RWPE1 (cell line): ENCODE data around the gene FDX1.

Experiments used
- CTCF ChIA-PET: fragments of 350-600 bp; sonication (Branson Sonifier 250); formaldehyde crosslinking; extraction: SDS; loops from one replicate; lab custom pipeline; 2021; lab: Yijun Ruan, JAX
- POLR2A ChIA-PET: fragments of 400-600 bp; formaldehyde crosslinking; extraction: SDS; loops from one replicate; lab custom pipeline; 2020; ENCODE audit warnings: antibody characterized with exemption; ENCODE audit not compliant: low non-redundant PET; lab: Yijun Ruan, JAX
- DNase-seq: peaks from one replicate; pipeline ENCODE4 v3.0.0; 2012; ENCODE audit warnings: low spot score
- H3K27ac ChIP-seq: fragments of 450-650 bp; 2 replicates; pipeline ENCODE4 v1.5.1; 2017
- CTCF ChIP-seq: fragments of 450-650 bp; conservative IDR thresholded peaks from 2 replicates; pipeline ENCODE4 v1.5.1; 2017; ENCODE audit warnings: low read depth, mild to moderate bottlenecking

FDX1 gene

GRCh38 chr11:110465231-110465630 is 35.5 kb downstream of the FDX1 start:
- ChIA-PET POLR2A (no interaction called here), CTCF (interaction anchor here (1.0 to 2.2 kb wide), 2 partner anchors 11 to 765 kb away, joined by 3 to 8 read pairs; no protein-coding TSS in a partner anchor)
- no peak for DNase-seq
- no peak overlapping the region for H3K27ac ChIP-seq
- no peak for TF ChIP-seq CTCF

GRCh38 chr11:110467556-110467955 is 37.8 kb downstream of the FDX1 start:
- CTCF ChIA-PET, result interaction anchor here (0.6 to 0.7 kb wide), 2 partner anchors 9 to 140 kb away, joined by 4 to 7 read pairs; no protein-coding TSS in a partner anchor
- no peak overlapping the region for H3K27ac ChIP-seq
- POLR2A ChIA-PET, result no interaction called here
- DNase-seq, result no peak
- TF ChIP-seq CTCF, result no peak

- CTCF ChIA-PET, result interaction anchor here (0.7 kb wide), 1 partner anchor 139 kb away, joined by 4 read pairs; no protein-coding TSS in a partner anchor
- no peak overlapping the region for H3K27ac ChIP-seq
- DNase-seq, result no peak
- no peak for TF ChIP-seq CTCF
- POLR2A ChIA-PET, result no interaction called here
Observed at GRCh38 chr11:110468121-110468520, 38.4 kb downstream of the FDX1 start.

- TF ChIP-seq CTCF, result no peak
- no peak for DNase-seq
- ChIA-PET POLR2A (no interaction called here), CTCF (interaction anchor here (0.6 kb wide), 2 partner anchors 21 to 53 kb away, joined by 3 read pairs; no protein-coding TSS in a partner anchor)
- H3K27ac ChIP-seq, result no peak overlapping the region
Observed at GRCh38 chr11:110469127-110469526, 39.4 kb downstream of the FDX1 start.

GRCh38 chr11:110470716-110471115 is 41.0 kb downstream of the FDX1 start:
- ChIA-PET POLR2A (no interaction called here), CTCF (no interaction called here)
- TF ChIP-seq CTCF, result no peak
- no peak for DNase-seq
- H3K27ac ChIP-seq, result peak overlapping the region; percentile 27; the same call in 1 of the 2 replicates

GRCh38 chr11:110471371-110471770 is 41.6 kb downstream of the FDX1 start:
- POLR2A ChIA-PET, result no interaction called here
- TF ChIP-seq CTCF, result no peak
- CTCF ChIA-PET, result no interaction called here
- DNase-seq, result no peak
- H3K27ac ChIP-seq, result peak overlapping the region; percentile 27; the same call in 1 of the 2 replicates
